GM21423 (cell line): ENCODE measurements around the gene MAPK14.

Experiments
- ATAC-seq: cut with Tn5 transposase; IDR thresholded peaks from one replicate; pipeline ENCODE4 v1.9.1; 2021; ENCODE audit warnings: mild to moderate bottlenecking, moderate library complexity; ENCODE audit not compliant: unreplicated experiment

The MAPK14 gene

GRCh38 chr6:36132246-36132895 is 104.8 kb downstream of the MAPK14 start:
- no peak for ATAC-seq

GRCh38 chr6:36133148-36133547 is 105.5 kb downstream of the MAPK14 start:
- ATAC-seq = no peak

GRCh38 chr6:36133912-36134311 is 106.3 kb downstream of the MAPK14 start:
- ATAC-seq = no peak

DNA sequence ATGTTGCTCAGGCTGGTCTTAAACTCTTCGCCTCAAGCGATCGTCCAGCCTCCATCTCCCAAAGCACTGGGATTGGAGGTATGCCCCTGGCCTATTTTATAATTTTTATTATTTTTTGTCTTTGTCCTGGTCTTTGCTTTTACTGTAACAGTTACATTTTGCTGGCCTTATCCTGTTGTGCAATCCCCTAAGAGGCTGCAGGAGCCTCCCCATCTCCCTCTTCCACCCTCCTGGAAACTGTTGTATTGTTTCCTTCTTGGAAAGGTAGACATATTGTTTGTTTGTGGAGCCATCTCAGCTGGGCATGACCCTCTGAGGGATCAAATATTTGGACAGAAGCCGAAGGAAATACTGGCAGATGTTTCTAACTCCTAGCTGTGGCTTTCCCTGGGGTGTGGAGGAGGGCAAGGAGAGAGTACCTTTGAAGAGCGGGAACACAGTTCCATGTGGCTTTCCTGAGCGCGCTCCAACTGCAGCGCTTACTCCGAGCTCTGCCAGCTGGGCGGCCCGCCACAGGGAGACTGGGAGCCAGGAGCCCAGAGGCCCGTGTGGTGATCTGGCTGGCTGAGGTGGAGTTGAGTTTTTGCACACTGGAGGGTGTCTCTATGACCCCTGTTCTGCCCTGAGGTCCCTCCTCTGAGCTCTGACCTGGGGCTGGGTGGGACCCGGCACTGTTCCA is 107.6 kb downstream of the MAPK14 start:
- ATAC-seq = no peak

DNA sequence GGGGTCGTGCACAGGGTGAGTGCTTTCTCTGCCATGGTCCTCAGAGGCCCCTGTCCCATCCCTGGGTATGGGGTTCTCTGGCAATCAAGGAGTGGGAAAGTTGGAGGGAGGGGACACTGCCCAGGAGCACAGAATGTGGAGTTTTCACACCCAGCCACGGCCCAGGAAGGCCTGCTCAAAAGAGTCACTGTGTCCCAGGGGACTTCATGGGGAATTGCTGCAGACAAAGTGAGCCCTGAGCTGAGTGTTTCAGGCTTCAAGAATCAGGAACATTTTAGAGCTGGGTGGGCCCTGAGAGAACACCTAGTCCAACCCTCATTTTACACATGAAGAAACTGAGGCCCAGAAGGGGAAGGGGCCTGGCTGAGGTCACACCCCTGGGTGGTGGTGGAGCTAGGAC is 108.4 kb downstream of the MAPK14 start:
- no peak for ATAC-seq

GRCh38 chr6:36136551-36136950 is 108.9 kb downstream of the MAPK14 start:
- ATAC-seq = no peak

- ATAC-seq = no peak
Measured at GRCh38 chr6:36138667-36139066, 111.1 kb downstream of the MAPK14 start.

GRCh38 chr6:36139431-36139830 is 111.8 kb downstream of the MAPK14 start:
- ATAC-seq = no peak

DNA sequence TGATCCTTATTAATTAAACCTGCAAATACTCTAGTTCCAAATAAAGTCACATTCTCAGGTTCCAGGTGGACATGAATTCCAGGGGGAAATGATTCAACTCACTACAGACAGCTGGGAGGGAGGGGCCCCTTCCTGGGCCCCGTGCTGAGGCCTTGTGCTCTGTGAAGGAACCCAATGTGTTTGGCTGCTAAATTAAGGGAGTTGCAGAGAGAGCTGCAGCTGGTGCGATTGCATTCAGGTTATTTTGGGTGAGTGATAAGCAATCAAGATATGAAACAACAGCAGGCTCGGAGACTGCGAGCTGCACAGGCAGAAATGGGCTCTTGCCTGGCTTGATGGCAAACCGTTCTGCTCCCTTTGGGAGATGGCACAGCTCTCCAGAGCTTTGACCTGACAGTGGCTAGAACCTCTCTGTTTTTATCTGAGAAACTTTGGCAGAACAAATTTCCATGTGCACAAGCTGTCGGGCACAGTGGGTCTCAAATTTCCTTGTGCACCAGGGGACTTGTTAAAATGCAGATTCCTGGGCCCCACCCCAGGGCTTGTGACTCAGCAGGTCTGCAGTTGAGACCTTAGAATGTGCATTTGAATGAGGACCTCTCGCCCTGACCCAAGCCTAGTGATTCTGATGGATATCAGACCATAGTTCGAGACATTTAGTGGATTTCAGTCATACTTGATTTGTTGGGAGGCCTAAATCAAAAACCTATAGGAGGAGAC is 112.5 kb downstream of the MAPK14 start:
- ATAC-seq = no peak

DNA sequence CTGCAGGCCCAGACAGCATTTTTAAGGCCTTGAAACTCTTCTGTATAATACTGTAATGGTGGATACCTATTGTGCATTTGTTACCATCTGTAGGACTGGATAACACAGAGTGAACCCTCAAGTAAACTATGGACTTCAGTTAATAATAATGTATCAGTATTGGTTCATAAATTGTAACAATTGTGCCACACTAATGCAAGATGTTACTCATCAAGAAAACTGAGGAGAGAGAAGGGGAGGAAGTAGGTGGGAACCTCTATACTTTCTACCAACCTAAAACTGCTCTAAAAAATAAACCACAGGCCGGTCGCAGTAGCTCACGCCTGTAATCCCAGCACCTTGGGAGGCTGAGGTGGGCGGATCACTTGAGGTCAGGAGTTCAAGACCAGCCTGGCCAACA is 113.5 kb downstream of the MAPK14 start:
- ATAC-seq = no peak

GRCh38 chr6:36141961-36142360 is 114.4 kb downstream of the MAPK14 start:
- no peak for ATAC-seq

- no peak for ATAC-seq
Measured at GRCh38 chr6:36142971-36143838, 115.6 kb downstream of the MAPK14 start.

DNA sequence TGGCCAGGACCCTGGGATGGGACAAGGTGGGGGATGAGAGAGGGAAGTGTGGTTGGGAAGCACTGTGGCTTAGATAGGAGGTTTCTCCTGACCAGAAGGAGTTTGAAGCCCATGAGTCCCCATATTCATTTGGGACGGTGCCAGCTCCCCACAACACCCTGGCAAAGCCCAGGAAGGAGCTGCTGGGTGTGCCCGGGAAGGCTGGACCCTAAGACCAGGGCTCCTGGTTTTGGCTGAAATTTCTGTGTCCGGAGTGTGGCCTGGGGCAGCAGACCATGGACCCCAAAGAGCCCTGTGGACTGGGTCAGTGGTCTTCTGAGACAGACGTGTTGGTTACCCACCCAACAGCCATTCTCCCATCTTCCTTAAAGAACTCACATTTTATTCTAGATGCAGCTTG is 117.9 kb downstream of the MAPK14 start:
- ATAC-seq = no peak

GRCh38 chr6:36147294-36147693 is 119.7 kb downstream of the MAPK14 start:
- no peak for ATAC-seq

- no peak for ATAC-seq
Measured at GRCh38 chr6:36149476-36149875, 121.9 kb downstream of the MAPK14 start.

GRCh38 chr6:36150283-36150682 is 122.7 kb downstream of the MAPK14 start:
- ATAC-seq = no peak

DNA sequence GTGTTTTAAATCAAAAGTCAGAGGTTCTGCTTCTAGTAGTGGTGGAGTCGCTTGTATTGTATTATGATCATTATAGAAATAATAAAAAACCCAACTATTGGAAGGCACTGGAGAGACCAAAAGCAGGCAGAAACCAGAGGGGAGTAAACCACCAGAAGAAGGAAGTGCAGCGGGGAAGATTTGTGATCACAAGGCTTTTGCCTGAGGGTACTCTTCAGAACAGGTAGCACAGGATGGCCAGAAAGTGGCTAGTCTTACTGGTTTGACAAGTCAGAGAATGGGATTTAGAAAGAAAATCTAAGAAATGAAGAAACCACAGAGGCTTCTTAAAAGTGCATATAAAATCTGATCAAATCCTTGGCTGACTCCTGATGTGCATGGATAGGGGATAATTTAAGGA is 126.7 kb downstream of the MAPK14 start:
- ATAC-seq = no peak

- no peak for ATAC-seq
Measured at GRCh38 chr6:36155662-36156061, 128.1 kb downstream of the MAPK14 start.

DNA sequence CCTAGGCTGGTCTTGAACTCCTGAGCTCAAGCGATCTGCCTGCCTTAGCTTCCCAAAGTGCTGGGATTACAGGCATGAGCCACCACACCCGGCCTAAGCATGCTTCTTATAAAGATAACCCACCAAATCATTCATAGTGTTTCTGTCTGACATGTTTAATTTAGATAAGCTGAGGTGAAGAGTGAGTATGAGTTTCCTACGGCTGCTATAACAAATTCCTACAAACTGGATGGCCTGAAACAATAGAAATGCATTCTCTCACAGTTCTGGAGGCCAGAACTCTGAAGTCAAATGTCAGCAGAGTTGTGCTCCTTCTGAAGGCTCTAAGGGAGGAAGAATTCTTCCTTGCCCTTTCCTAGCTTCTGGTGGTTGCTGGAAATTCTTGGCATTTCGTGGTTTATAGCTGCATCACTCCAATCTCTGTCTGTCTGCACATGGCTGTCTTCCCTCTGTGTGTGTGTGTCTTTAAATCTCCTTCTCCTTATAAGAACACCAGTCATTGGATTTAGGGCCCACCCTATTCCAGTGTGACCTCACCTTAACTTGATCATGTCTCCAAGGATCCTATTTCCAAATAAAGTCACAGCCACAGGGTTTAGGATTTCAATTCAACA is 132.6 kb downstream of the MAPK14 start:
- no peak for ATAC-seq
